Trophoblast cell (in vitro differentiated cells and primary cell): ENCODE results near the gene OPTC.
A peak's percentile ranks its signal among the peaks of the same experiment; 100 is the strongest.

Source experiments
- DNase-seq, 2 donors: peaks; one replicate each; pipeline ENCODE4 v3.0.0-alpha.2; 2016
- H2AFZ ChIP-seq: 2 replicates; pipeline ENCODE4 v1.6.1; 2013; ENCODE audit warnings: low read length, moderate library complexity, mild to moderate bottlenecking; ENCODE audit not compliant: insufficient read depth, poor library complexity
- H2AK5ac ChIP-seq: 2 replicates; pipeline ENCODE4 v1.6.1; 2013; ENCODE audit warnings: mild to moderate bottlenecking, low read length
- H2BK120ac ChIP-seq: 2 replicates; pipeline ENCODE4 v1.6.1; 2013; ENCODE audit warnings: low read length, mild to moderate bottlenecking, moderate library complexity; ENCODE audit not compliant: insufficient read depth, poor library complexity
- H2BK12ac ChIP-seq: 2 replicates; pipeline ENCODE4 v1.6.1; 2013; ENCODE audit warnings: mild to moderate bottlenecking, low read length, moderate library complexity
- H2BK5ac ChIP-seq: 2 replicates; pipeline ENCODE4 v1.6.1; 2013; ENCODE audit warnings: low read length, low read depth, moderate library complexity, mild to moderate bottlenecking; ENCODE audit not compliant: poor library complexity
- H3K14ac ChIP-seq: 2 replicates; pipeline ENCODE4 v1.6.1; 2013; ENCODE audit warnings: mild to moderate bottlenecking, low read length
- H3K18ac ChIP-seq: 2 replicates; pipeline ENCODE4 v1.6.1; 2013; ENCODE audit warnings: mild to moderate bottlenecking, low read length
- H3K23ac ChIP-seq: 2 replicates; pipeline ENCODE4 v1.6.1; 2013; ENCODE audit warnings: low read length
- H3K27ac ChIP-seq: 2 replicates; pipeline ENCODE4 v1.5.1; 2013; ENCODE audit warnings: low read depth, mild to moderate bottlenecking, inconsistent platforms, low read length, moderate library complexity
- H3K27me3 ChIP-seq: 2 replicates; pipeline ENCODE4 v1.6.1; 2013; ENCODE audit warnings: inconsistent platforms, mild to moderate bottlenecking, low read length, moderate library complexity; ENCODE audit not compliant: insufficient read depth
- H3K36me3 ChIP-seq, 2 experiments: 1 replicate in 1 of 2; 2 replicates in 1 of 2; pipeline ENCODE4 v1.6.1; 2013; ENCODE audit warnings: low read length in 2 of 2, mild to moderate bottlenecking in 2 of 2, moderate library complexity in 1 of 2; ENCODE audit not compliant: insufficient read depth in 2 of 2, control insufficient read depth in 1 of 2
- H3K4ac ChIP-seq: 2 replicates; pipeline ENCODE4 v1.6.1; 2013; ENCODE audit warnings: low read depth, mild to moderate bottlenecking, low read length, moderate library complexity
- H3K4me1 ChIP-seq, 2 experiments: 1 replicate in 1 of 2; 2 replicates in 1 of 2; pipeline ENCODE4 v1.6.1; 2013; ENCODE audit warnings: low read length in 2 of 2, mild to moderate bottlenecking in 2 of 2, moderate library complexity in 1 of 2; ENCODE audit not compliant: insufficient read depth in 2 of 2, control insufficient read depth in 1 of 2
- H3K4me2 ChIP-seq: 2 replicates; pipeline ENCODE4 v1.6.1; 2013; ENCODE audit warnings: inconsistent platforms, mild to moderate bottlenecking, low read length, moderate library complexity
- H3K4me3 ChIP-seq: 2 replicates; pipeline ENCODE4 v1.5.1; 2013; ENCODE audit warnings: mild to moderate bottlenecking, low read depth, low read length, inconsistent platforms
- H3K79me1 ChIP-seq: one replicate; pipeline ENCODE4 v1.6.1; 2013; ENCODE audit warnings: low read length
- H3K79me2 ChIP-seq: 2 replicates; pipeline ENCODE4 v1.6.1; 2013; ENCODE audit warnings: low read length, mild to moderate bottlenecking; ENCODE audit not compliant: control insufficient read depth, insufficient read depth, poor library complexity
- H3K9ac ChIP-seq: 2 replicates; pipeline ENCODE4 v1.6.1; 2013; ENCODE audit warnings: mild to moderate bottlenecking, low read length
- H3K9me3 ChIP-seq: 2 replicates; pipeline ENCODE4 v1.6.1; 2013; ENCODE audit warnings: low read depth, mild to moderate bottlenecking, control low read depth, inconsistent platforms, low read length; ENCODE audit not compliant: insufficient read depth
- H4K12ac ChIP-seq: 2 replicates; pipeline ENCODE4 v1.6.1; 2013; ENCODE audit warnings: low read depth, mild to moderate bottlenecking, low read length, moderate library complexity
- H4K8ac ChIP-seq: 2 replicates; pipeline ENCODE4 v1.6.1; 2013; ENCODE audit warnings: low read depth, mild to moderate bottlenecking, low read length, moderate library complexity
- H4K91ac ChIP-seq: one replicate; pipeline ENCODE4 v1.6.1; 2013; ENCODE audit warnings: low read depth, mild to moderate bottlenecking, low read length, moderate library complexity
- WGBS: extraction: QIAGEN DNeasy Blood & Tissue Kit; methylation state at CpG from one replicate; pipeline ENCODE4 v1.1.7; 2013; ENCODE audit warnings: missing lambda C conversion rate; ENCODE audit not compliant: insufficient read length, insufficient coverage; ENCODE audit errors: extremely low coverage; 5-methylcytosine and 5-hydroxymethylcytosine counted together

Gene OPTC

GRCh38 chr1:203480084-203480483, 13.9 kb upstream of the OPTC start:
- WGBS = no CpG with 5 or more reads among the region's 2 CpGs
- Histone ChIP-seq H3K4me1 (peaks cover 3 to 7% of the 10 kb centered on the region in 2 experiments), H3K4me2 (no peak overlapping the region), H4K91ac (no peak overlapping the region), H2AFZ (no peak overlapping the region), H3K9ac (no peak overlapping the region), H3K27ac (no peak overlapping the region), H4K12ac (no peak overlapping the region), H3K9me3 (no peaks in the 10 kb centered on the region), H3K4ac (no peak overlapping the region), H3K14ac (no peak overlapping the region), H4K8ac (no peak overlapping the region), H3K18ac (no peak overlapping the region), H2BK120ac (no peak overlapping the region), H2AK5ac (no peak overlapping the region), H3K36me3 (no peaks in the 10 kb centered on the region), H2BK5ac (no peak overlapping the region), H3K23ac (no peak overlapping the region), H3K27me3 (no peaks in the 10 kb centered on the region), H2BK12ac (no peak overlapping the region), H3K79me1 (peaks cover 2% of the 10 kb centered on the region), H3K79me2 (no peaks in the 10 kb centered on the region), H3K4me3 (no peak overlapping the region)
- DNase-seq = no peak

GRCh38 chr1:203480525-203481084, 13.3 kb upstream of the OPTC start:
- no peak overlapping the region for H3K18ac ChIP-seq
- no peak overlapping the region for H3K23ac ChIP-seq
- no peak overlapping the region for H3K4me3 ChIP-seq
- no peak overlapping the region for H3K27ac ChIP-seq
- no peak overlapping the region for H2AFZ ChIP-seq
- no peak overlapping the region for H3K4ac ChIP-seq
- DNase-seq = peak in 1 of 2 donors; percentile 35
- no peak overlapping the region for H4K12ac ChIP-seq
- H4K8ac ChIP-seq = no peak overlapping the region
- H2AK5ac ChIP-seq = no peak overlapping the region
- H3K79me1 ChIP-seq = peaks cover 2% of the 10 kb centered on the region
- no peaks in the 10 kb centered on the region for H3K79me2 ChIP-seq
- no peak overlapping the region for H3K4me2 ChIP-seq
- no peak overlapping the region for H3K9ac ChIP-seq
- no peak overlapping the region for H3K14ac ChIP-seq
- no peak overlapping the region for H2BK120ac ChIP-seq
- H3K36me3 ChIP-seq = no peaks in the 10 kb centered on the region
- no peaks in the 10 kb centered on the region for H3K9me3 ChIP-seq
- peak overlapping the region; percentile 29 for H2BK12ac ChIP-seq
- H3K4me1 ChIP-seq = peaks cover 3 to 7% of the 10 kb centered on the region in 2 experiments
- no peak overlapping the region for H2BK5ac ChIP-seq
- H3K27me3 ChIP-seq = no peaks in the 10 kb centered on the region
- no peak overlapping the region for H4K91ac ChIP-seq
- WGBS = no CpG with 5 or more reads among the region's 6 CpGs

GRCh38 chr1:203481196-203481595, 12.8 kb upstream of the OPTC start:
- Histone ChIP-seq H3K14ac (no peak overlapping the region), H3K4ac (no peak overlapping the region), H3K4me2 (no peak overlapping the region), H2BK12ac (no peak overlapping the region), H4K91ac (no peak overlapping the region), H4K8ac (no peak overlapping the region), H3K79me2 (no peaks in the 10 kb centered on the region), H3K27ac (no peak overlapping the region), H2BK120ac (no peak overlapping the region), H2AK5ac (no peak overlapping the region), H3K9me3 (no peaks in the 10 kb centered on the region), H2BK5ac (no peak overlapping the region), H3K18ac (no peak overlapping the region), H3K23ac (no peak overlapping the region), H2AFZ (no peak overlapping the region), H3K27me3 (no peaks in the 10 kb centered on the region), H3K36me3 (no peaks in the 10 kb centered on the region), H3K4me3 (no peak overlapping the region), H3K4me1 (peaks cover 3 to 7% of the 10 kb centered on the region in 2 experiments), H3K9ac (no peak overlapping the region), H3K79me1 (peaks cover 2% of the 10 kb centered on the region), H4K12ac (no peak overlapping the region)
- WGBS = no CpG with 5 or more reads among the region's 1 CpG
- DNase-seq = no peak

- Histone ChIP-seq H3K36me3 (no peaks in the 10 kb centered on the region), H3K4me3 (no peak overlapping the region), H4K12ac (peak overlapping the region; percentile 96), H3K27ac (no peak overlapping the region), H2BK120ac (peak overlapping the region; percentile 92), H3K4me1 (peaks cover 5 to 7% of the 10 kb centered on the region in 2 experiments), H2AK5ac (peak overlapping the region; percentile 45), H2AFZ (peak overlapping the region; percentile 85), H3K18ac (peak overlapping the region; percentile 83), H3K9me3 (peaks cover 2% of the 10 kb centered on the region), H3K27me3 (no peaks in the 10 kb centered on the region), H4K91ac (peak overlapping the region; percentile 94), H3K79me1 (peaks cover 8% of the 10 kb centered on the region), H3K4ac (peak overlapping the region; percentile 57), H3K9ac (no peak overlapping the region), H2BK5ac (peak overlapping the region; percentile 45), H3K23ac (no peak overlapping the region), H3K4me2 (peak overlapping the region; percentile 66), H3K14ac (peak overlapping the region; percentile 89), H4K8ac (peak overlapping the region; percentile 97), H3K79me2 (peaks cover 2% of the 10 kb centered on the region), H2BK12ac (peak overlapping the region; percentile 44)
- DNase-seq = no peak
- WGBS = no CpG with 5 or more reads among the region's 28 CpGs
These were observed 7.2 kb upstream of the OPTC start for GRCh38 chr1:203486618-203487370.
